ENCODE data around the gene NRG2. TPM values are rescaled to one million over a fixed set of nuclear protein-coding genes. Genes with fewer than 3 reads are reported as not detected.

The NRG2 gene
- total and polyA plus RNA-seq, 2 of the 8 experiments (the other 6 are each of a cell fraction or from before 2014, with no cell fraction given): 0.27 to 0.54 TPM

GRCh38 chr5:139893873-139894272, 149.2 kb downstream of the NRG2 start:
- DNase-seq (ENCODE audit: low read depth in 1 of 2, low spot score in 2 of 2) (no peak), FAIRE-seq (no peak)
- no peaks in the 10 kb centered on the region for H3K9me3 ChIP-seq (ENCODE audit: insufficient read depth in 2 of 2, low read depth in 1 of 2, low read length in 1 of 2)
- H3K18ac ChIP-seq (ENCODE audit: extremely low read depth, low read length): no peak overlapping the region
- H3K27me3 ChIP-seq (replicated peaks in 1 of 4; ENCODE audit: control insufficient read depth in 3 of 4, extremely low read depth in 1 of 4, insufficient read depth in 3 of 4, low read length in 3 of 4): peaks cover 1 to 13% (median 6%) of the 10 kb centered on the region in 4 experiments; a peak in 5 of 7 replicates
- no peak overlapping the region for H2BK5ac ChIP-seq (ENCODE audit: low read depth, low read length)
- no peaks in the 10 kb centered on the region for H3K79me2 ChIP-seq (ENCODE audit: control insufficient read depth in 1 of 2, insufficient read depth in 2 of 2, low read length in 2 of 2)
- H2BK15ac ChIP-seq (ENCODE audit: low read length): no peak overlapping the region
- no peaks in the 10 kb centered on the region for H3K4me1 ChIP-seq (replicated peaks in 1 of 4; ENCODE audit: control insufficient read depth in 3 of 4, insufficient read depth in 4 of 4, low read length in 3 of 4)
- H2BK120ac ChIP-seq (replicated peaks; ENCODE audit: low read depth, low read length): no peak overlapping the region
- no peak overlapping the region for H2AK5ac ChIP-seq (ENCODE audit: low read depth, low read length)
- no peak overlapping the region for H4K5ac ChIP-seq (ENCODE audit: insufficient read length, low read depth, low read length)
- H3K14ac ChIP-seq (ENCODE audit: insufficient read length): no peak overlapping the region
- no peaks in the 10 kb centered on the region for H3K36me3 ChIP-seq (ENCODE audit: control insufficient read depth in 2 of 4, insufficient read depth in 4 of 4, low read length in 3 of 4)
- TF ChIP-seq CTBP2 (IDR thresholded peaks at IDR 0.05; ENCODE audit: borderline replicate concordance, insufficient read depth, insufficient read length, low read length) (no peak), RNF2 (IDR thresholded peaks at IDR 0.05; ENCODE audit: borderline replicate concordance, low read depth, low read length, missing control alignments, poor library complexity, severe bottlenecking) (no peak), TBP (IDR thresholded peaks at IDR 0.05; ENCODE audit: low read depth, low read length) (no peak), JUN (IDR thresholded peaks at IDR 0.05; ENCODE audit: low read depth, low read length) (no peak), POU5F1 (IDR thresholded peaks at IDR 0.05; ENCODE audit: low read depth, low read length) (no peak), SP2 (IDR thresholded peaks at IDR 0.05; ENCODE audit: low read length) (no peak), BRCA1 (IDR thresholded peaks at IDR 0.05; ENCODE audit: low read depth, low read length) (no peak), CHD1 (IDR thresholded peaks at IDR 0.05; ENCODE audit: low read depth, low read length) (no peak), KDM5A (IDR thresholded peaks at IDR 0.05; ENCODE audit: low read length) (no peak), YY1 (IDR thresholded peaks at IDR 0.05; ENCODE audit: low read depth, low read length) (no peak), SP1 (IDR thresholded peaks at IDR 0.05; ENCODE audit: low read depth, low read length) (no peak)
- TF ChIP-seq, protein P1, sequence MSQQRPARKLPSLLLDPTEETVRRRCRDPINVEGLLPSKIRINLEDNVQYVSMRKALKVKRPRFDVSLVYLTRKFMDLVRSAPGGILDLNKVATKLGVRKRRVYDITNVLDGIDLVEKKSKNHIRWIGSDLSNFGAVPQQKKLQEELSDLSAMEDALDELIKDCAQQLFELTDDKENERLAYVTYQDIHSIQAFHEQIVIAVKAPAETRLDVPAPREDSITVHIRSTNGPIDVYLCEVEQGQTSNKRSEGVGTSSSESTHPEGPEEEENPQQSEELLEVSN (IDR thresholded peaks at IDR 0.05): no peak
- TF ChIP-seq, protein P2, sequence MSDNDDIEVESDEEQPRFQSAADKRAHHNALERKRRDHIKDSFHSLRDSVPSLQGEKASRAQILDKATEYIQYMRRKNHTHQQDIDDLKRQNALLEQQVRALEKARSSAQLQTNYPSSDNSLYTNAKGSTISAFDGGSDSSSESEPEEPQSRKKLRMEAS (IDR thresholded peaks at IDR 0.05): no peak
- no peak overlapping the region for H3K4ac ChIP-seq (replicated peaks; ENCODE audit: insufficient read length, low read depth, low read length)
- no peak overlapping the region for H3K4me2 ChIP-seq (ENCODE audit: insufficient read depth in 1 of 2, low read depth in 2 of 2, low read length in 2 of 2)
- ChIA-PET CTCF (ENCODE audit: partially characterized antibody) (interaction anchor here (0.6 to 7.3 kb wide), 6 partner anchors 12 to 107 kb away, joined by 3 to 67 read pairs (median 10); no protein-coding TSS in a partner anchor), POLR2A (ENCODE audit: partially characterized antibody) (no interaction called here)
- H4K91ac ChIP-seq (replicated peaks; ENCODE audit: insufficient read length, low read length): no peak overlapping the region
- no peak overlapping the region for H2BK12ac ChIP-seq (ENCODE audit: low read depth, low read length)
- 80% methylated on average over 9 of the region's 9 CpGs; no CpG with 5 or more reads in 1 of the 2 experiments for WGBS, 2 experiments (ENCODE audit: extremely low coverage in 1 of 2, insufficient coverage in 1 of 2, insufficient read length in 1 of 2, insufficient replicate concordance in 2 of 2, low coverage in 1 of 2, low lambda C conversion rate in 2 of 2, missing lambda C conversion rate in 1 of 2)
- H4K8ac ChIP-seq (ENCODE audit: extremely low read depth, insufficient read depth, low read length): no peak overlapping the region
- H3K23me2 ChIP-seq (ENCODE audit: low read depth, low read length): no peaks in the 10 kb centered on the region
- H3K4me3 ChIP-seq (ENCODE audit: extremely low read depth in 1 of 4, insufficient read depth in 2 of 4, low read depth in 3 of 4, low read length in 4 of 4): no peak overlapping the region
- no peak overlapping the region for H3K56ac ChIP-seq (replicated peaks; ENCODE audit: insufficient read length, low read depth, low read length)
- H2AFZ ChIP-seq (ENCODE audit: low read length): no peak overlapping the region
- no peaks in the 10 kb centered on the region for H4K20me1 ChIP-seq (replicated peaks in 1 of 2; ENCODE audit: control insufficient read depth in 1 of 2, insufficient read depth in 2 of 2, low read length in 2 of 2)
- H3K9ac ChIP-seq (replicated peaks in 1 of 4; ENCODE audit: extremely low read depth in 1 of 4, low read depth in 3 of 4, low read length in 3 of 4): no peak overlapping the region
- no peak overlapping the region for H2BK20ac ChIP-seq (ENCODE audit: low read length)
- H3K23ac ChIP-seq (ENCODE audit: insufficient read length): no peak overlapping the region
- no peaks in the 10 kb centered on the region for H3K79me1 ChIP-seq (ENCODE audit: low read depth, low read length)
- H3K27ac ChIP-seq (ENCODE audit: low read depth, low read length): no peak overlapping the region

All from H1 (cell line).